Endothelial cell of umbilical vein (primary cell): ENCODE results near the gene CYP3A4.

Source experiments
- EZH2 ChIP-seq: IDR thresholded peaks from 2 replicates; pipeline ENCODE4 v1.6.1; 2012; ENCODE audit warnings: borderline replicate concordance, low read depth, mild to moderate bottlenecking, moderate library complexity, low read length, inconsistent platforms; ENCODE audit not compliant: severe bottlenecking
- MYC ChIP-seq: IDR thresholded peaks from one replicate; pipeline ENCODE4 v1.6.1; 2011; ENCODE audit warnings: mild to moderate bottlenecking, low read depth, low read length
- TF ChIP-seq, protein P1 (sequence below), 2 donors: IDR thresholded peaks; 1 replicate in 1 of 2; 2 replicates in 1 of 2; pipeline ENCODE4 v1.5.1; 2011; ENCODE audit warnings: low read length in 2 of 2, mild to moderate bottlenecking in 2 of 2, moderate library complexity in 2 of 2, control low read depth in 1 of 2, inconsistent platforms in 1 of 2, low read depth in 1 of 2; ENCODE audit not compliant: insufficient read depth in 1 of 2; ENCODE audit errors: extremely low read depth in 1 of 2

DNA sequence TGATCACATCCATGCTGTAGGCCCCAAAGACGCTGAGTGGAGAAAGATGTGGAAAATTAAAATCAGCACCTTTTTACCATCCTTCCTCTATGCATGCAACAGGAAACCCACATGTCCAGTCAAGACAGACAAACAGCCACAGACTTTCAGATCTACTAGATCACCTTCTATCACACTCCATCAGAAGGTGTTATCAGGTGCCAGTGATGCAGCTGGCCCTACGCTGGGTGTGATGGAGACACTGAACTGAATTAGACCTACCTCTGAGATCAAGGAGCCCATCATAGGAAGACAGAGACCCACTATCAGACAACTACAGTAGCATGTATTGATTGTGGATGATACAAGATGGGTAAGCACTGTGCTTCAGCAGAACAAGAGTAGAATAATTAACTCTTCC lies 15.5 kb downstream of the CYP3A4 start:
- TF ChIP-seq, protein P1, sequence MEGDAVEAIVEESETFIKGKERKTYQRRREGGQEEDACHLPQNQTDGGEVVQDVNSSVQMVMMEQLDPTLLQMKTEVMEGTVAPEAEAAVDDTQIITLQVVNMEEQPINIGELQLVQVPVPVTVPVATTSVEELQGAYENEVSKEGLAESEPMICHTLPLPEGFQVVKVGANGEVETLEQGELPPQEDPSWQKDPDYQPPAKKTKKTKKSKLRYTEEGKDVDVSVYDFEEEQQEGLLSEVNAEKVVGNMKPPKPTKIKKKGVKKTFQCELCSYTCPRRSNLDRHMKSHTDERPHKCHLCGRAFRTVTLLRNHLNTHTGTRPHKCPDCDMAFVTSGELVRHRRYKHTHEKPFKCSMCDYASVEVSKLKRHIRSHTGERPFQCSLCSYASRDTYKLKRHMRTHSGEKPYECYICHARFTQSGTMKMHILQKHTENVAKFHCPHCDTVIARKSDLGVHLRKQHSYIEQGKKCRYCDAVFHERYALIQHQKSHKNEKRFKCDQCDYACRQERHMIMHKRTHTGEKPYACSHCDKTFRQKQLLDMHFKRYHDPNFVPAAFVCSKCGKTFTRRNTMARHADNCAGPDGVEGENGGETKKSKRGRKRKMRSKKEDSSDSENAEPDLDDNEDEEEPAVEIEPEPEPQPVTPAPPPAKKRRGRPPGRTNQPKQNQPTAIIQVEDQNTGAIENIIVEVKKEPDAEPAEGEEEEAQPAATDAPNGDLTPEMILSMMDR (IDR thresholded peaks at IDR 0.05; ENCODE audit: extremely low read depth in 1 of 2, insufficient read depth in 1 of 2, low read depth in 1 of 2, low read length in 2 of 2) = no peak
- no peak for TF ChIP-seq MYC
- TF ChIP-seq EZH2 = no peak
